Ascending aorta (tissue), 2 donors: ENCODE results near the gene ECM2. TPM values are rescaled to one million over a fixed set of nuclear protein-coding genes. Genes with fewer than 3 reads are reported as not detected.
"Not testable (repeated sequence)": the region's sequence is repeated elsewhere in the genome, so short reads cannot be mapped to it uniquely, and the experiment has no call there.

Experiments used
- DNase-seq, 2 donors: peaks; one replicate each; pipeline ENCODE4 v3.0.0-alpha.2; 2019; ENCODE audit warnings: low spot score in 2 of 2
- H3K27ac ChIP-seq, 2 donors: fragments of 200-600 bp; sonication (generic); one replicate each; pipeline ENCODE4 v1.5.1; 2016 to 2017; ENCODE audit warnings: mild to moderate bottlenecking in 1 of 2
- H3K27me3 ChIP-seq: fragments of 200-600 bp; sonication (generic); one replicate; pipeline ENCODE4 v1.5.1; 2017
- H3K36me3 ChIP-seq, 2 donors: fragments of 200-600 bp; sonication (generic); one replicate each; pipeline ENCODE4 v1.5.1; 2016
- H3K4me1 ChIP-seq, 2 donors: fragments of 200-600 bp; sonication (generic); one replicate each; pipeline ENCODE4 v1.5.1; 2016 to 2017; ENCODE audit warnings: mild to moderate bottlenecking in 1 of 2
- H3K4me3 ChIP-seq, 2 donors: fragments of 200-600 bp; sonication (generic); one replicate each; pipeline ENCODE4 v1.5.1; 2016 to 2017; ENCODE audit warnings: mild to moderate bottlenecking in 1 of 2
- H3K9me3 ChIP-seq, 2 donors: fragments of 200-600 bp; sonication (generic); one replicate each; pipeline ENCODE4 v1.5.1; 2016
- CTCF ChIP-seq, 3 experiments: fragments of 200-600 bp in 2 of 3; fragments of 450-650 bp in 1 of 3; sonication (generic) in 2 of 3; IDR thresholded peaks; one replicate each; pipeline ENCODE4 v1.5.1; 2016 to 2019; ENCODE audit warnings: antibody characterized with exemption in 3 of 3, mild to moderate bottlenecking in 1 of 3, moderate library complexity in 1 of 3
- intact Hi-C: fragments of 100-400 bp; cut with DNase I; formaldehyde crosslinking; loops from one replicate; pipeline ENCODE4 v1.15.1; 2023
- total RNA-seq: library from RNA; depleted of rRNA; stranded (reverse); fragments of >200 nt; gene quantifications from one replicate; pipeline ENCODE4 v1.1.0, GENCODE V29; 2016

Gene ECM2
- total RNA-seq = 20.1 TPM

GRCh38 chr9:92535940-92536850 is at the start of gene ECM2:
Gene ECM2 (minus strand): TSS chr9:92535990. CDS start chr9:92522866, 13,124 bp downstream.
- no peak for TF ChIP-seq CTCF (IDR thresholded peaks at IDR 0.05)
- Histone ChIP-seq H3K4me3 (peak within 1 kb of the TSS; percentile 55 to 56), H3K4me1 (peaks cover 5 to 19% of the 10 kb centered on the region in 2 donors), H3K27me3 (no peaks in the 10 kb centered on the region), H3K27ac (peak within 1 kb of the TSS; percentile 72), H3K36me3 (no peaks in the 10 kb centered on the region), H3K9me3 (peaks cover 3 to 16% of the 10 kb centered on the region in 2 donors)
- intact Hi-C loops = loop anchor here (1.0 to 5.0 kb wide), 6 partner anchors 29 to 185 kb away; no protein-coding TSS in a partner anchor
- DNase-seq = no peak

- no peaks in the 10 kb centered on the region for H3K27me3 ChIP-seq
- no peak for TF ChIP-seq CTCF (IDR thresholded peaks at IDR 0.05)
- no peak for DNase-seq
- H3K4me1 ChIP-seq = no peaks in the 10 kb centered on the region
- no peak overlapping the region for H3K4me3 ChIP-seq
- H3K36me3 ChIP-seq = no peaks in the 10 kb centered on the region
- no peaks in the 10 kb centered on the region for H3K9me3 ChIP-seq
- intact Hi-C loops = no loop called here
- H3K27ac ChIP-seq = no peak overlapping the region
These were observed 40.4 kb upstream of the ECM2 start for GRCh38 chr9:92576175-92576574.

- intact Hi-C loops, H3K4me1 ChIP-seq, H3K27ac ChIP-seq, H3K4me3 ChIP-seq, H3K36me3 ChIP-seq, H3K9me3 ChIP-seq, H3K27me3 ChIP-seq, DNase-seq: not testable (repeated sequence)
These were observed 37.8 kb upstream of the ECM2 start for GRCh38 chr9:92573612-92574011.

GRCh38 chr9:92571871-92572270 is 36.1 kb upstream of the ECM2 start:
- H3K36me3 ChIP-seq, H3K9me3 ChIP-seq, H3K27ac ChIP-seq, H3K27me3 ChIP-seq, intact Hi-C loops, H3K4me1 ChIP-seq, DNase-seq, H3K4me3 ChIP-seq: not testable (repeated sequence)

- H3K9me3 ChIP-seq = peaks cover 0 to 7% of the 10 kb centered on the region in 2 donors
- no peaks in the 10 kb centered on the region for H3K27me3 ChIP-seq
- no peak for DNase-seq
- intact Hi-C loops = loop anchor here (5.0 kb wide), 1 partner anchor 32 kb away; no protein-coding TSS in a partner anchor
- peak overlapping the region in 1 of 2 donors; percentile 24 for H3K27ac ChIP-seq
- peaks cover 3 to 8% of the 10 kb centered on the region in 2 donors for H3K4me1 ChIP-seq
- no peak for TF ChIP-seq CTCF (IDR thresholded peaks at IDR 0.05)
- no peaks in the 10 kb centered on the region for H3K36me3 ChIP-seq
- no peak overlapping the region for H3K4me3 ChIP-seq
These were observed 29.2 kb upstream of the ECM2 start for GRCh38 chr9:92564982-92565381.

GRCh38 chr9:92564504-92564903 is 28.7 kb upstream of the ECM2 start:
- peak overlapping the region in 1 of 2 donors; percentile 24 for H3K27ac ChIP-seq
- no peak for TF ChIP-seq CTCF (IDR thresholded peaks at IDR 0.05)
- peaks cover 0 to 7% of the 10 kb centered on the region in 2 donors for H3K9me3 ChIP-seq
- no peaks in the 10 kb centered on the region for H3K27me3 ChIP-seq
- intact Hi-C loops = loop anchor here (5.0 kb wide), 1 partner anchor 33 kb away; no protein-coding TSS in a partner anchor
- H3K36me3 ChIP-seq = no peaks in the 10 kb centered on the region
- DNase-seq = no peak
- no peak overlapping the region for H3K4me3 ChIP-seq
- H3K4me1 ChIP-seq = peaks cover 3 to 8% of the 10 kb centered on the region in 2 donors
